ENCODE measurements around the gene OSR1.
"Not testable (repeated sequence)": the region's sequence is repeated elsewhere in the genome, so short reads cannot be mapped to it uniquely, and the experiment has no call there.

OSR1 gene

GRCh38 chr2:19358242-19359020, at the start of gene OSR1:
Gene OSR1, minus strand, starts transcription at chr2:19358623. Its CDS starts 4,818 bp downstream, at chr2:19353805.
- DNase-seq (ENCODE audit: low spot score), result no peak

GRCh38 chr2:19403785-19404184, 45.4 kb upstream of the OSR1 start:
- no peak for DNase-seq (ENCODE audit: low spot score)

DNA sequence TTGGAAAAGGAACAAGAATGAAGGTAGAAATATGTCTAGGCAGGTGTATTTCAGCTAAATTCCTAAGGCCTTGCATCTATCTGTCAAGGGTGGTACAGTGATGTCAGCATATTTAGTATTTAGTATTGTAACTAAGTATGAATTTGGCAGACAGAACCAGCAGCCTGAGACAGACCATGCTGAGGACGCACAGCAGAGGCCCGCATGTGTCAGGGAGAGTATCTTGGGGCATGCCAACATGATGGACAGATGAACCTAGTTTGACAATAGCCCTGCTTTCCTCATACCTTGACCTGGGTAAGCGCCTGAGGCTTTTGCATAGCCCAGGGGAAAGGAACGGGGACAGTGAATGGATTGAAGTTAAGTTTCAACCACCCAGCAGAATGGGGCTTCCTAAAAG, 33.8 kb upstream of the OSR1 start:
- DNase-seq (ENCODE audit: low spot score), result no peak

DNA sequence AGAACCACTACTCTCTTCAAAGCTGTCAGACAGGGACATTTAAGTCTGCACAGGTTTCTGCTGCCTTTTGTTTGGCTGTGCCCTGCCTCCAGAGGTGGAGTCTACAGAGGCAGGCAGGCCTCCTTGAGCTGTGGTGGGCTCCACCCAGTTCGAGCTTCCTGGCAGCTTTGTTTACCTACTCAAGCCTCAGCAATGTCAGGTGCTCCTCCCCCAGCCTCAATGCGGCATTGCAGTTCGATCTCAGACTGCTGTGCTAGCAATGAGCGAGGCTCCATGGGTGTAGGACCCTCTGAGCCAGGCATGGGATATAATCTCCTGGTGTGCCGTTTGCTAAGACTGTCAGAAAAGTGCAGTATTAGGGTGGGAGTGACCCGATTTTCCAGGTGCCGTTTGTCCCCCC, 31.0 kb upstream of the OSR1 start:
- DNase-seq (ENCODE audit: low spot score), result not testable (repeated sequence)

GRCh38 chr2:19380532-19380931, 22.1 kb upstream of the OSR1 start:
- no peak for DNase-seq (ENCODE audit: low spot score)

GRCh38 chr2:19378939-19379338, 20.5 kb upstream of the OSR1 start:
- no peak for DNase-seq (ENCODE audit: low spot score)

- no peak for DNase-seq (ENCODE audit: low spot score)
Measured at GRCh38 chr2:19377717-19378116, 19.3 kb upstream of the OSR1 start.

- no peak for DNase-seq (ENCODE audit: low spot score)
Measured at GRCh38 chr2:19373352-19373751, 14.9 kb upstream of the OSR1 start.

GRCh38 chr2:19371996-19372582, 13.7 kb upstream of the OSR1 start:
- DNase-seq (ENCODE audit: low spot score), result no peak

DNA sequence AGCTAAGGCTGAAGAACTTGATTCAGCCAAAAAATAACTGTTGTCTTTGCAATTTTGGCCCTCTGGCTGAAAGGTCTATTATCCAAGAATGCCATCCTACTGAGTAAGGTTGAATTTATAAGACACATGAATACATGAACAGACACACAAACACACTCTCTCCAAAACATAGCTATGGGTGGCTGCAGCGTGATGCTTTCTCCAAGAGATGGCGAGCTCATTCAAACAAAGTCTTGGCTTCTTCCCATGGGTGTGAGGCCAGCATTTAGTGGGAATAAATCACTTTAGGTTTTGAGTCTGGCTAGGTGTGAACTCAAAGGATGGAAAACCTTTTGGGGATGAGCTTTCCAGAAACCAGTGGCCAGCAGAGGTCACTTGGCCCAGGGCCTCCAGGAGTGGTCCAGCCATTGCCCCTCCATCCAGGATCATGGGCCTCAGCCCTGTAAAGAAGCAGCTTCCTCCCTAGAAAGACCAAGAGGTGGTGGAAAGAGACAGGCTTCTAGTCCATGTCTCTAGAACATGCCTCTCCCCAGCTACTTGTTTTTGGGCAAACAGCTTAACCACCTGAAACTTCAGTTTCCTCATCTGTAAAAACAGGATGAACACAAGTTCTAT, 11.0 kb upstream of the OSR1 start:
- no peak for DNase-seq (ENCODE audit: low spot score)

DNA sequence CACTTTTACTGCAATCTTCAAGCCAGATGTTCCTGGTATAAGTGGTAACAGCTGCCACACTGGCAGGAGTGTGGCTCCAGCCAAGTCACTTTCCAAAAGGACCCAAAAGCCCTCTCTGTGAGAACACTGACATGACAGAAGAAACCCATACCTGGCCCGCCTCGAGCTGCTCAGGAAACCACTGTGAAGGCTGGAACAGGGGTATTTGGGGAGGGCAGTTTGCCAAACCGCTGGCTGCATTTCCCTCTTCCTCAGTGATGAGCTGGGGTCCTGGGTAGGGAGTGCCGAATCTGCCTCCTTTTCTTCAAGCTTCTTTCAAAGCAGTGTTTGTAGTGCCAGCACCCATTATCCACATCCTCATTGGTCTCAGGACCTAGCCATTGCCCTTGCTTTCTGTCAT, 10.3 kb upstream of the OSR1 start:
- no peak for DNase-seq (ENCODE audit: low spot score)

DNA sequence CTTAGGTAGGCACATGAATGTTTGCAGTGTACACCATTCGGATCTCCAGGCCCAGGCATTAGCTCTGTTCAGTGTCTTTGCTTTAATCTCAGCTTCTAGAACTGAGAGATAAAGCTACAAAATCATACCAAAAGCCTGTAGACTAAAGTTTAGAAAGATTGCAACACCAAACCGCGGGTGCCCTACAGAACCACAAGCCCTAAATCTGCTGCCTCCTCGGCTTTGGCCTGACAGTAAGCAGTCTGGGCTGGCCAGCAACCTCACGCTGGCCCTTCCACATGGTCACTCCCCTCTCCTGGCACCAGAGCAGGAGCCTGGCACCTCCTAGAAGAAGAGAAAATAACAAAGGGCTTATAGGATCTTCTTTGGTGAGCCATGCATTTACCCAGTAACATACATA, 8.9 kb upstream of the OSR1 start:
- no peak for DNase-seq (ENCODE audit: low spot score)

GRCh38 chr2:19365126-19365525, 6.7 kb upstream of the OSR1 start:
- no peak for DNase-seq (ENCODE audit: low spot score)

DNA sequence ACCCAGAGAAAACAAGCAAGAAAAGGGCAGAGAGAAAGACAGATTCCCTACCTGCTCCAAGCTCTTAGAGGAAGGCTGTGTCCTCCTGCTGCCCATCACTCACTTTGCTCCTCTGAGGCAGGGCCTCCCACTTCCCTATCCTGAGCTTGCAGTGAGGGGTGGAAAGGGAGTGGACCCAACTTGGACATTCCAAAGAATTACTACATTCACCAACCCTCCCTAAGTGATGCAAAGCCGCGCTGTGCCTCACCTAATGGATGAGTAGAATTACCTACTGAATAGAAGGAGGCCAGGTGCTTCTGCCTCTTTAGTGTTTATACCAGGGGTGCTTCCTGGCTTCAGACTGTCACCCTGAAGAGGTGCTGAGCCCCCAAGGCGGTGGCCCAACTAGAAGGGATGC, 5.6 kb upstream of the OSR1 start:
- DNase-seq (ENCODE audit: low spot score), result no peak

DNA sequence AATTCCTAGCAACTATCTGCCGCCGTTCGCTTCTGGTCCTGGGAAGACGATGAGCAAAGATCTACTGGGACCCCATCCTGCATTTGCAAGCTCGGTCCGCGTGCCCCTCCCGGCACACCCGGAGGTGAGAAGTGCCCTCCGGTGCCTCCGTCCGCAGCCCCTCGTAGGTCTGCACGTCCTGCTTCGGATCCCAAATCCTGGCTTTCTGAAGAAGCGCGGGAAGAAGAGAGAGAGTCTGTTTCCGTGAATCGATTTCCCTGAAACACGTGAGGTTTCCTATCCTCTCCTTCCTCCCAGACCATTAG, 5.0 kb upstream of the OSR1 start:
- DNase-seq (ENCODE audit: low spot score), result no peak

DNA sequence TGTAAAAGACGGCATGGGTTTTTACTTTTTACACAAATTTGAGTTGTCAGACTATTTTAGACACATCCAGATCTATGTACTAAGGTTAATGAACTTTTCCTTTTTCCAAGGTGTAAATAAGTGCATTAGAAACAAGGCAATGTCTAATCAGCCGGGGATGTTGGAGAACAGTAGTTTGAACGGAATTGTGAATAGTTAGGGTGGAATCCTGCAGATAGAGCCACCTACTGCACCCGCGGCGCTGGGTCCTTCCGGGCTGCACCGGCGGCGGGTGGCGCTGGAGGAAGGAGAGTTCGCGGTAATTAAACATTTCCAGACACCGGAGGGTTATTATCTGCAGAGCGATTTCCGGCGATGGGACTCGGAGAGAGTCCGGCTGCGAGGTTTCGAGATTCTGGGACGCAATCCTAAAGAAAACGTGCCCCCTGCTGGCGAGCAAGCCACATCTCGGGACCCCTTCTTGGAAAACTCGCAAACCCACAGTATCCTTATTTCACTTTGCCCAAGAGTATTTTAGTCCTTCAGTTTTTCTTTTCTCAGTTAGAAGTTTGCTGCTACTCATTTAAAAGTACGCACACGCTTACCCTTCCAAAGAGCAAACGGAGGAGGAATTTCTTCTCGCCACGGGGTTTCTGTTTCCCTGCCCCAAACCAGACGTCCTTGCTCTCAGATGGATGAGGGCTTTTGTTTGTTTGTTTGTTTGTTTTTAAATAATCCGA, 4.5 kb upstream of the OSR1 start:
- no peak for DNase-seq (ENCODE audit: low spot score)

DNA sequence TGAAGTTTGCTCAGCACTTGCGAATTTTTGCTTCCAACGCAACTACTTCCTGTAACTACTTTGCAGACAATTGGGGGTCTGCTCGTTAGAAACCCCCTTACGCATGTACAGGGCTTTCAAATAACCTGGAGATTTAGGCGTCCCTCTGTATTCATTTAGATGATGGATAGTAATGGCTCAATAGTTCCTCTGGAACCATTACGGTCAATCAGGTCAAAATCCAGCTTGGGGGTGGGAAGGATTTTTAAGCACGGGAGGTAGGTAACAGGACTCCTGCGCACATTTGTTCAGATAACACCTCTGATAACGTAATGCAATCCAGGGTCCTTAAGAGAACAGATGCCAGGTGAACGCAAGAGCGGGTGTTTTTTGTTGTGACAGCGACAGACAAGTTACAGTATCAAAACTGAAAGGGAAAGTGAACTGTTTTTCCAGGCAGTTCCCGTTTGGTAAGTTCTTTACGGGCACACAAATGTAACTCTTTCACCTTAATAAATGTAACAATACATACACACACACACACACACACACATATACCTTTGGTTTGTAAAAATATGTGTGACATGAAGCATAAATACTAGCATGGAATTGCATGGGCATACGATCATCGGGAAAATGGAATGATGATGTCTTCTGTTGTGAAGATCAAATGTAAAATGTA, 3.8 kb upstream of the OSR1 start:
- peak; percentile 42 for DNase-seq (ENCODE audit: low spot score)

- no peak for DNase-seq (ENCODE audit: low spot score)
Measured at GRCh38 chr2:19361325-19361990, 3.0 kb upstream of the OSR1 start.

DNA sequence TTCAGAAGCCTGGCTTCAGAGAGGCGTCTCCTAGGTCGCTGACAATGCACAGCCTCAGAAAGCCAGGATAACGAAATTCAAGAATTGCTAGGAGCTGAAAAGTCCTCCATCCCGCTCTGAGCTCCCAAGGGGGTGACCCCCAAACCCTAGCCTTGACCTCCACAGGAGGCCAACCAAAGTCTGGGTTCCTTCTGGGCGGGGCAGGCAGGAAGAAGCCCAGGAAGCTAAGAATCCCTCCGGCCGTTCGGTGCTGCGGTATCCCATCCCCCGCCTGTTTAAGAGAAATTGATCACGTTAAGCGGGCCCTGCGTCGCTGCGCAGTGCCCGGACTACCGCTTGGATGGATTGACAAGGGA, 2.5 kb upstream of the OSR1 start:
- DNase-seq (ENCODE audit: low spot score), result no peak

DNA sequence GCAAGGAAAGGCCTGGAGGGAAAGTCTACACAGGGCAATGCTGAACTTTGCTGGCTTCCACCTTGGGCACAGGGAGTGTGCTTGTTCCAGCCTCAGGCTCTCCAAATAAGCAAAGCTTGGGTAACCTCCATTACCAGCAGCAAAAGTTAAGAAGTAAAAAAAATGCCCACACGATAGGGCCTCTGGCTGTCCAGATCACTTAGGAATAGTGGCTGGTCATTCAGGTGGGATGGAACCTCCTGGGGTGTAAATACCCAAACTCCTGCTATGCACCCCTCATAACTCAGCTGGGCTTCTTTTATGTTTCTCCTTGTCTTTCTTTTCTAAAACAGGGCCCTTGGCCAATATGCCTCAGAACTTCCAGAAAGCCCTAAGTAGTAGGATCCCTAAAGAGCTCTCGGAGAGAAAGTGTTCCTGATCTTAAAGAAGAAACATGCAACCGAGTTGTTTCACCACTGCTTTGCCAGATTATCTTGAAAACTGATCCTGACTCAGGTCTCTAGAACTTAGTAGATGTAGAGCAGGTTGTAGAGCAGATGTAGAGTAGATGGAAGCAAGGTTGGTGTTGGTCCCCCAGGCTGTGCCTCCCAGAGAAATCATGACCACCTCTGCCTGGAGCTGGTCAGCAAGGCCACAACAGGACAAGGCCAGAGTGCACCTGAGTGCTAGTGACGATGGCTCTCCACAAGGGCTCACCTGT, 2.0 kb upstream of the OSR1 start:
- DNase-seq (ENCODE audit: low spot score), result no peak

GRCh38 chr2:19359456-19359855, 1.0 kb upstream of the OSR1 start:
- DNase-seq (ENCODE audit: low spot score), result no peak

DNA sequence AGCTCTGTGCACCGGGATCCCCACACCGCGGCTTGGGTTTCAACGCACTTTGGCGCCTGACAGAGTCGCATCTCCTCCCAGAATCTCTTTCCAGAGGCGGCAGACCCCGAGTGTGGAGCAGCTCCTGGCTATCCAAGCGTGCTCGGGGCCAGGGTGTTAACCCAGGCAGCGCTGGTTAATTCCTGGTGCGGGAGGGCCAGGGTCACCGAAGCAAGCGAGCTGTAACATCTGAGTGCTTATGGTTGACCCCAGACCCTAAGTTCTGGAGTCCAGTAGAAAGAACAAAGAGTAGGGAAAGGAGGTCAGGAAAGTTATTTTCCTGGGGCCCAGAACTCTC, 566 bp upstream of the OSR1 start:
- no peak for DNase-seq (ENCODE audit: low spot score)
